M059J (cell line): ENCODE measurements around the gene PTPN1. TPM values are rescaled to one million over a fixed set of nuclear protein-coding genes. Genes with fewer than 3 reads are reported as not detected.
"Not testable (repeated sequence)": the region's sequence is repeated elsewhere in the genome, so short reads cannot be mapped to it uniquely, and the experiment has no call there.

Experiments used
- DNase-seq: peaks from one replicate; pipeline ENCODE4 v3.0.0-alpha.2; 2012; ENCODE audit warnings: low read depth
- total RNA-seq: library from RNA; depleted of rRNA; stranded (reverse); fragments of >200 nt; shearing (Covaris generic); gene quantifications from 2 replicates; pipeline ENCODE4 v1.2.3, GENCODE V29; 2014

PTPN1 gene
- total RNA-seq, 1 experiment from 2014 or later, result 84.9 TPM

DNA sequence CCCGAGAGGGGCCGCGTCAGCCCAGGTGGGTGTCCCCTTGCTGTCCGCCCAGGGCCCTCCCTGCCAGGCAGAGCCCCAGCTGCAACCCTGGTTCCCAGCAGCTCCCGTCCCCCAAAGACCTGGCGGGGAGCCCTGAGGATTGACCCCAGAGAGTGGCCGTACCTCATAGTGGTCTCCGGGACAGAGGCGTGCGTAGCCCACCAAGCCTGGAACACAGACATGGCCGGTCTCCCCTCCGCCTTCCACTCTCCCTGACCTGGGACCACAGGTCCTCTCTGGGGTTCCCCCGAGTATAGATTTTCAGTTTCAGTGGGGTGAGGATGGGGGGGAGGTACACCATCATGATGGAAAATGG is 98.5 kb downstream of the PTPN1 start:
- DNase-seq, result no peak

GRCh38 chr20:50609438-50609989 is 99.3 kb downstream of the PTPN1 start:
- DNase-seq, result no peak

DNA sequence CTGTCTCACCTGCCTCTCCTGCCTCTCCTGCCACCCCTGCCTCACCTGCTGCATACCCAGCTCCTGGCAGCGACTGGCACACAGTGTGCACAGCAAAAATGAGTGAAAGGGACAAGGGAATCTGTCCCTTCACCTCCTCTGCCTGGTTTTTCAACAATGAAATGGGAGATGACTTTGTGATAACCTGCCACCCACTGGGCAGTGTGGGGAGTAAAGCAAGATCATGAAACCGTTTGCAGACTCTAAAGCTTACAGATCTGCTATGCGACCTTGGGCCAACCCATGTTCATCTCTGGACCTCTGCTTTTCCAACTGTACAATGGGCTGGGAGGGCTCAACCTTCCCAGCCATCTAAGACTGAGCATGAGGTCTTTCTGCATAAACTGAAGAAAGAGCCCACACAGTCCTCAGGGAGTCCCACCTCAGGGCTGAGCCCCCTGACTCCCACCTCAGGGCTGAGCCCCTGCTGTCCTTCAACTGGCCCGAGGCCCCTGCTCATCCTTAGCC is 100.1 kb downstream of the PTPN1 start:
- DNase-seq, result no peak

- DNase-seq, result no peak
These were observed 101.1 kb downstream of the PTPN1 start for GRCh38 chr20:50611128-50611810.

DNA sequence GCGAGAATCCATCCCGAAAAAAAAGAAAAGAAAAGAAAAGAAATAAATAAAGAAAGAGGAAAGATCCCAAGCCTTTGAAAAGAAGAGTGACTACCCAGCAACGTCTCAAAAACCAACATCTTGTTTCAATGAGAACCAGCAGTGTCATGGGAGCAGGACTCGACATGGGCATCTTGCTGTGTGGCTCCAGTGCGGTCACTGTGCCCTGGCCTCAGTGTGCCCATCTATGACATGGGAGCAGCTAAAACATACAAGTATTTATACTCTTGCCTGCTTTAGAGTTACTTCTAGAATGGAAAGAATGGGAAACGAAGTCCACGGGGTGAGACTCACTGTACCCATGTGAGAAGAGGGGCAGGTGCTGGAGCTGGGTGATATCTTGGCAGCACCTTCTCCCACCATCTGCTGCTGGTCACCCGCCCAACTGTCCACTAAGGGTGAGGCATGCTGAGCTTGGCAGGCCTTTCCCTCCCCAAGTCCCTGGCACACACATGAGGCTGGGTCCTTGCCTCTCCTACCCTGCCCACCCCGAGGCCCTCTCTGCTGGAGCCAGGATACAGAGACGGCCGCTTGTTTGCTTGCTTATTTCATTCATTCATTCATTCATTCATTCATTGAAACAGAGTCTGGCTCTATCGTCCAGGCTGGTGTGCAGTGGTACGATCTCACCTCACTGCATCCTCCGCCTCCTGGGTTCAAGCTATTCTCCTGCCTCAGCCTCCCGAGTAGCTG is 103.4 kb downstream of the PTPN1 start:
- DNase-seq, result no peak

- no peak for DNase-seq
These were observed 105.2 kb downstream of the PTPN1 start for GRCh38 chr20:50615407-50615806.

GRCh38 chr20:50617022-50617421 is 106.8 kb downstream of the PTPN1 start:
- DNase-seq, result no peak

DNA sequence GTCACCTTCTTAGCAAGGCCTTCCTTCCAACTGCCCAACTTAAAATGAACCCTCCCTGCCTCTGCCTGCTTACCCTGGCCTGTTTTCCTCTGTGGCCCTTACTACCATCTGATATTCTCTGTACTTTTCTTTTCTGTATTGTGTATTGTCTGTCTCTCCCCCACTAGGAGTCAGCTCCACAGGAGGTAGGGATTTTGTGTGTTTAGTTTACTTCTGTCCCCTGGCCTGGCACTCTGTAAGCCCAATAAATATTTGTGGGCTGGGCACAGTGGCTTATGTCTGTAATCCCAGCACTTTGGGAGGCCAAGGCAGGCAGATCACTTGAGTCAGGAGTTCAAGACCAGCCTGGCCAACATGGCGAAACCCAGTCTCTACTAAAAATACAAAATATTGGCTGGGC is 108.4 kb downstream of the PTPN1 start:
- peak; percentile 39 for DNase-seq

GRCh38 chr20:50620459-50620858 is 110.3 kb downstream of the PTPN1 start:
- not testable (repeated sequence) for DNase-seq

- DNase-seq, result no peak
These were observed 111.0 kb downstream of the PTPN1 start for GRCh38 chr20:50621068-50621665.

DNA sequence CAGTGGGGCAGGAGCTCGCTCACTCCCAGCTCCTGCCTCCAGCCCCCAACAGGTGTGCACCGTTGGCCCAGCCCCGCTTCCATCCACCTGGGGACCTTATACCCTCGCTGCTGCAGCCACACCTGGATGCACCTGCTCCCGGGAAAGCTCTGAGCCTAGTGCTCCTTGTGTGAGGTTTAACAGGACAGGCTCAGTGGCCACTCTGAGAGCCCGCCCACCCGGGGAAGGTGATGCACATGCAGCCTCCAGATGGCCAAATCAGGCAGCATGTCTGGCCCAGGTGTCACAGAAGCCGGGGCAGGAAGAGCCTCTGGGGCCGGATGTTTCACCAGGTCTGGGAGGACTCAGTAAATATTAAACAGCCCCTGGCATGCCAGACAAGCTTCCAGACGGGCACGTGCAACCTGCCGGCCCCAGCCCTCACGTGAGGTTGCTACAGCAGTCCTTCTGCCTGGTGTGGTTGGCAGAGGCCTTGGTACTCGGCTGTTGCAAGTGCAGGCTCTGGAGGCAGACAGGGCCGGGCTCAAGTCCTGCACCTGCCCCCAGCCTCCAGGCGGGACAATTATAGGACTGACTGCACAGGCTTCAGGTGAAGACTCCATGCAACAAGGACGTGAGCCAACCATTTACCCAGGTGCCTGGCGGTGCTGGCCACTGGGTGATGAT is 114.3 kb downstream of the PTPN1 start:
- no peak for DNase-seq

DNA sequence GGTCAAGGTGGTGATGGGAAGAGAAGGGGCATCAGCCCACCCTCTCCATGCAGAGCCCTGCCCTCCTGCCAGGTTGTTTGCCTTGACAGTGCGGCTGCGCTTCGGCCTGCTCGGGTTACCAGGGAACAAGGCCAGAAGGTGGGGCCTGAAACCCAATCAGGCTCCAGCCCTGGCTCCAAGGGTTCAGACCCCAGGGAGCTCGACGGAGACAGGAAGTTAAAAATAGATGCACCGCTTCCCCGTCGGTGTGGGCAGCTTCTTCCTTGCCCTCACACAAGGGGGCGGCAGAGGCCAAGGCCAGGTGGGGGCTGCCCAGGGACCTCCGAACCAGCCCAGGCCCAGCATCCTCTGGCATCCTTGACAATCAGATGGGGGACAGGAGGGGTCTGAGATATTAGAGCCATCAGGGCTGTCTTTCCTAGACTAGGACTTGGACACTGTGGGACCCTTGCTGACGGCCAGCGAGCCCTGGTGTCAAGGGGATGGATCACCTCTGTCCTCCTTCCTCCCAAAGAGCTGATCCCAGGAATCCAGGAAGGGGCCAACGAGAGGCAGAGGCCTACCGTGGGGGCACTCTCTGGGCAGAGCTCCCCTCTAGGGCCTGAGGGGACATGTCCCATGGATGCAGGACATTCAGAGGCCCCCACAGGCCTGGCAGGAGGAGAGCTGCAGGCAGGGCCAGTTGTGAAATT is 115.9 kb downstream of the PTPN1 start:
- DNase-seq, result peak; percentile 47

- DNase-seq, result no peak
These were observed 117.6 kb downstream of the PTPN1 start for GRCh38 chr20:50627747-50628146.

DNA sequence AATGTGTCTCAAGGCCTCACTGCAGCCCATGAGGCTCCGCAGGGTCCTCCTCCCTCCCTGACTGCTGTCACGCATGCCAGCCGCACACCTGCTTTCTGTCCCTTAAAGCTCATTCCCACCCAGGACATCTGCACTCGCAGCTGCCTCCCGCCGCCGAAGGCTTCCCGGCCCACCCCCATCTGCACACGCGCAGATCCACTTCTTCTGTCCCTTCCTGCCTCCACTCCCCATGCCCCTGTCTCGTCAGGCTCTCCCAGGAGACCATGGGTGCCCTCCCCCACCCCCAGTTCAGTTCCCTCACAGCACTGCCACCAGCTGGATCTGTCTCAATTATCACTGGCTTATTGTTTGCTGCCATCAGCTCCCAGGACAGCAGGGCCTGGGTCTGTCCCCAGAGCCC is 118.1 kb downstream of the PTPN1 start:
- no peak for DNase-seq

- no peak for DNase-seq
These were observed 118.9 kb downstream of the PTPN1 start for GRCh38 chr20:50628853-50629669.

- DNase-seq, result no peak
These were observed 119.5 kb downstream of the PTPN1 start for GRCh38 chr20:50629670-50630045.

- no peak for DNase-seq
These were observed 120.5 kb downstream of the PTPN1 start for GRCh38 chr20:50630578-50631263.

- DNase-seq, result no peak
These were observed 122.1 kb downstream of the PTPN1 start for GRCh38 chr20:50632236-50632635.

- no peak for DNase-seq
These were observed 122.5 kb downstream of the PTPN1 start for GRCh38 chr20:50632701-50633100.

- DNase-seq, result no peak
These were observed 123.2 kb downstream of the PTPN1 start for GRCh38 chr20:50633361-50633760.
